Measurements from ENCODE around the gene ZFP57. TPM values are rescaled to one million over a fixed set of nuclear protein-coding genes. Genes with fewer than 3 reads are reported as not detected.

ZFP57 gene
- total RNA-seq, 4 donors from 2014 or later, result 0.23 to 6.2 (median 1.2) TPM; not detected in 1

DNA sequence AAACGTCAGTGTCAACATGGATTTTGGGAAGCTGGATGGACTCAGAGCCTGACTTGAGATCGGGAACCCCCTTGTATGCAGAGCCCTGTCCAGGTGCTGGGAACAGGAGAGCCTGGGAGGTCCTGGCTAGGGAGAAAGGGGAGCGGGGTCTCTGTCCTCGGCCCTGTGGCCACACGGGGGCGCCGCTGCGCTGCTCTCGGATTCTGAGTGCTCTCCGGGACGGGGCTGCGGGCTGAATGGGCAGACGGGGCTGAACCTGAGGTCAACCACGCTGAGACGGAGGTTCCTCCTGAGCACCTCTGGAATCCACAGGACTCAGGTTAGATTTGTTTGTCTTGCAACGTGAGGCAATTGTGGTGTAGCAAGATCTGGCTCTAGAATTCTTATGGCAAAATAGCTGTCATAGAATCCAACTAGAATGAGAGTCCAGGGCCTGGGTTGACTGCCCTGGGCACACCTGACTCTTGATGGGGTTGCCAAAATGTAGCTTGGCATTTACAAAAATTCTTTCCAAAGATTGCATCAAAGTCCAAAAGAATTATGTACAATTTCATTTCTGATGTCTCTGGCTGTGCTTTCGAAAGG is 21.7 kb upstream of the ZFP57 start:
- Histone ChIP-seq H3K27ac (replicated peaks in 1 of 4) (no peak overlapping the region), H3K9me3 (no peaks in the 10 kb centered on the region), H3K27me3 (peaks cover 0 to 24% (median 3%) of the 10 kb centered on the region in 4 donors), H3K4me3 (no peak overlapping the region), H3K36me3 (no peaks in the 10 kb centered on the region), H3K4me1 (no peaks in the 10 kb centered on the region)
- TF ChIP-seq, protein P1, sequence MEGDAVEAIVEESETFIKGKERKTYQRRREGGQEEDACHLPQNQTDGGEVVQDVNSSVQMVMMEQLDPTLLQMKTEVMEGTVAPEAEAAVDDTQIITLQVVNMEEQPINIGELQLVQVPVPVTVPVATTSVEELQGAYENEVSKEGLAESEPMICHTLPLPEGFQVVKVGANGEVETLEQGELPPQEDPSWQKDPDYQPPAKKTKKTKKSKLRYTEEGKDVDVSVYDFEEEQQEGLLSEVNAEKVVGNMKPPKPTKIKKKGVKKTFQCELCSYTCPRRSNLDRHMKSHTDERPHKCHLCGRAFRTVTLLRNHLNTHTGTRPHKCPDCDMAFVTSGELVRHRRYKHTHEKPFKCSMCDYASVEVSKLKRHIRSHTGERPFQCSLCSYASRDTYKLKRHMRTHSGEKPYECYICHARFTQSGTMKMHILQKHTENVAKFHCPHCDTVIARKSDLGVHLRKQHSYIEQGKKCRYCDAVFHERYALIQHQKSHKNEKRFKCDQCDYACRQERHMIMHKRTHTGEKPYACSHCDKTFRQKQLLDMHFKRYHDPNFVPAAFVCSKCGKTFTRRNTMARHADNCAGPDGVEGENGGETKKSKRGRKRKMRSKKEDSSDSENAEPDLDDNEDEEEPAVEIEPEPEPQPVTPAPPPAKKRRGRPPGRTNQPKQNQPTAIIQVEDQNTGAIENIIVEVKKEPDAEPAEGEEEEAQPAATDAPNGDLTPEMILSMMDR (IDR thresholded peaks at IDR 0.05), result peak in 2 of 3 experiments; percentile 24 to 35
- no peak for TF ChIP-seq EP300 (IDR thresholded peaks at IDR 0.05)
- intact Hi-C loops (cut with DNase I), result no loop called here
- DNase-seq (ENCODE audit: extremely low spot score), result no peak
- WGBS, result 45% methylated on average over 3 of the region's 17 CpGs

DNA sequence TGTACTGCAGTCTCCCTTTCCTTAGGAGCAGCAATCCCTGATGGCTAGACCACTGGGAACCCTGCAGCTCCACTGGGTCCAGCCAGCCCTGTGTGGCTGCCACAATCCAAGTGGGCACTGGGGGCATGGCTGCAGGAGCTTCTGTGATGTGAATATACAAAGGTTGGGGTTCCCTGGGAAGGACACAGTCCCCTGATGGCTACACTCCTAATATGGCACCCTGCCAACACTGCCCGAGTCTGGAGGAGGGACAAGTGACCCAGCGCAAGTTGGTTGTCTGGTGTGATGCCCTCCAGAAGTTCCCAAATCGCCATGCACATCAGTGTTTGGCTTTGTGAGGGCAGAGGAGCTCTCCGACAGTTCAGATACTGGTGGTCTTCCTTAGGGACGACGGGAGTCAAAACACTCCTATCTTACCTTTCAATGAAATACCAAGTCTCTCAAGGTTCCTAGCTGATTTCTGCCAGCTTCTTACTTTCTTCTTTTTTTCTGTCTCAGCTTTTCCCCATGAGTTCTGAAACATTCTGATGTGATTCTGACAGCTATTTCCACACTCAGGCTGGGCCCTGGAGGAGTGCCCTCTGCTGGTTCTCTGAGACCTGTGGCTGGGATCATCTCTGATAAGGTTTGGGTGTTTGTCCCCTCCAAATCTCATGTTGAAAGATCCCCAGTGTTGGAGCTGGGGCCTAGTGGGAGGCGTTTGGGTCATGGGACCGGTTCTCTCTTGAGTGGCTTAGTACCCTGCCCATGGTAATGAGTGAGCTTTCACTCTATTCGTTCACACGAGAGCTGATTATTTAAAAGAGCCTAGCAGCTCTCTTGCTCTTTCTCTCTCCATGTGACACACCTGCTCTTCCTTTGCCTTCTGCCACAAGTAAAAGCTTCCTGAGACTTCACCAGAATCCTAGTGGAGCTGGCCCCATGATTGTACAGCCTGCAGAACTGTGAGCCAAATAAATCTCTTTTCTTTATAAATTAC is 15.5 kb upstream of the ZFP57 start:
- TF ChIP-seq, protein P1 (IDR thresholded peaks at IDR 0.05), result peak in 2 of 3 experiments; percentile 20 to 48
- no peak for TF ChIP-seq POLR2AphosphoS5 (IDR thresholded peaks at IDR 0.05)
- Histone ChIP-seq H3K4me3 (no peak overlapping the region), H3K36me3 (no peaks in the 10 kb centered on the region), H3K27me3 (peaks cover 0 to 10% (median 0%) of the 10 kb centered on the region in 4 donors), H3K9me3 (no peaks in the 10 kb centered on the region), H3K27ac (replicated peaks in 1 of 4) (no peak overlapping the region), H3K4me1 (no peaks in the 10 kb centered on the region)
- 73% methylated on average over 10 of the region's 10 CpGs for WGBS
- no peak for DNase-seq (ENCODE audit: extremely low spot score)
- intact Hi-C loops (cut with DNase I), result no loop called here

DNA sequence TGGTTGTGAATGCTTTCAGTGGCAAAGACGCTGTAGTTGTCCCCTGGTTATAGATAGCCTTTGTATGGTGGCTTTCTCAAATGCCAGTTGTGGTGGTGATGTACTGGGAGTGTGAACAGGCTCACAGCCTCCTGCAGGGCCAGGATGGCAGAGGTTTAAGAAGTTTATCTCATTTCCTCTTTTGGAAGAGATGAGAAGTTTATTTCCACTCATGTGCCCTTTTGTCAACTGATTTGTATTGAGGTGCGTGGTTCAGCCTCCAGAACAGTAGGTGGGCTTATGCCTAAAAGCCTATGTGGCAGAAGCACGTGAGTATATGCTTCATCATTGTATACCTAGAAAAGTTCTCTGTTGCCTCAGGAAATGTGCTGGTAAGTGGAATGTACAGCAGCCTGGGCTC is 13.7 kb upstream of the ZFP57 start:
- no peak for DNase-seq (ENCODE audit: extremely low spot score)
- no peaks in the 10 kb centered on the region for H3K9me3 ChIP-seq
- no peaks in the 10 kb centered on the region for H3K4me1 ChIP-seq
- WGBS, result 48% methylated on average over 3 of the region's 3 CpGs
- H3K27me3 ChIP-seq, result peaks cover 0 to 7% (median 0%) of the 10 kb centered on the region in 4 donors
- intact Hi-C loops (cut with DNase I), result no loop called here
- no peak overlapping the region for H3K4me3 ChIP-seq
- no peak for TF ChIP-seq EP300 (IDR thresholded peaks at IDR 0.05)
- TF ChIP-seq, protein P1 (IDR thresholded peaks at IDR 0.05), result no peak
- TF ChIP-seq POLR2AphosphoS5 (IDR thresholded peaks at IDR 0.05), result no peak
- no peak for TF ChIP-seq POLR2A (IDR thresholded peaks at IDR 0.05; ENCODE audit: low read depth)
- H3K27ac ChIP-seq (replicated peaks in 1 of 4), result no peak overlapping the region
- H3K36me3 ChIP-seq, result no peaks in the 10 kb centered on the region

DNA sequence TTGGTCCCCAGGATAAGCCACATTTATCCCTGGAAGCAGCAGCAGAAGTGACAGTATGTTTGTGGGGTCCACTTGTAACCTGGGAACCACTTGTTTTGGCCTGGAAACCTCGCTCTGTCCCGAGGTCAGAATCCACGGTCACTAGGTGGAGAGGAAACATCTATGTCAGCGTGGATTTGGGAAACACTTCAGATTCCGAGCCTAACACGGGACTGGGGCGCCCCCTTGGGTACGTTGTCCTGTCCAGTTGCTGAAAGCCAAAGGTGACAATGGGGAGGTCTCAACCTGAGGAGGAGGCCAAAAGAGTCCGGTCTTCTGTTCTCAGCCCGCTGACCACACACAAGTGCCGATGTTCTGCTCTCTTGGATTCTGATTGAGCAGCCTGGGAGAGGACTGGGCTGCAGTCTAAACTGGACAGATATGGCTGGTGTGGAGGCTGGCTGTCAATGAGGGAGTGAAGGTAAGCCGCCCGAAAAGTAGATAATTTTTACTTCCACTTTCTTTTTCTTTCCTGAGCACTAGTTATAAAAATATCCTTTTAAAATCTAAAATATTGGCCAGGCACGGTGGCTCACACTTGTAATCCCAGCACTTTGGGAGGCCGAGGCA is 4.9 kb upstream of the ZFP57 start:
- no peak overlapping the region for H3K4me3 ChIP-seq
- DNase-seq (ENCODE audit: extremely low spot score), result no peak
- H3K27ac ChIP-seq (replicated peaks in 1 of 4), result no peak overlapping the region
- H3K4me1 ChIP-seq, result no peaks in the 10 kb centered on the region
- no peaks in the 10 kb centered on the region for H3K36me3 ChIP-seq
- no peaks in the 10 kb centered on the region for H3K9me3 ChIP-seq
- peaks cover 0 to 5% (median 0%) of the 10 kb centered on the region in 4 donors for H3K27me3 ChIP-seq
- intact Hi-C loops (cut with DNase I), result no loop called here
- no peak for TF ChIP-seq POLR2AphosphoS5 (IDR thresholded peaks at IDR 0.05)
- TF ChIP-seq, protein P1 (IDR thresholded peaks at IDR 0.05), result peak in 2 of 3 experiments; percentile 31 to 35
- 56% methylated on average over 12 of the region's 15 CpGs for WGBS

Measured in esophagus muscularis mucosa (tissue), 4 donors.